Measurements from ENCODE around the gene BLZF1. TPM values are rescaled to one million over a fixed set of nuclear protein-coding genes. Genes with fewer than 3 reads are reported as not detected.
"Not testable (repeated sequence)": the region's sequence is repeated elsewhere in the genome, so short reads cannot be mapped to it uniquely, and the experiment has no call there.

Gene BLZF1
- total RNA-seq, 1 donor from 2014 or later: 27.2 TPM

- DNase-seq: no peak
- peaks cover 5% of the 10 kb centered on the region for H3K9me3 ChIP-seq (replicated peaks)
- no peaks in the 10 kb centered on the region for H3K27me3 ChIP-seq (ENCODE audit: low read depth)
- H3K4me1 ChIP-seq: no peaks in the 10 kb centered on the region
- no peak overlapping the region for H3K4me3 ChIP-seq
- H3K27ac ChIP-seq (replicated peaks): no peak overlapping the region
- peaks cover 3% of the 10 kb centered on the region for H3K36me3 ChIP-seq
- intact Hi-C loops (cut with micrococcal nuclease): no loop called here
- TF ChIP-seq CTCF (IDR thresholded peaks at IDR 0.05; ENCODE audit: borderline replicate concordance): no peak
These were observed 29.4 kb upstream of the BLZF1 start for GRCh38 chr1:169338617-169339016.

GRCh38 chr1:169339773-169340172, 28.2 kb upstream of the BLZF1 start:
- intact Hi-C loops (cut with micrococcal nuclease): no loop called here
- H3K36me3 ChIP-seq: peaks cover 3% of the 10 kb centered on the region
- H3K27me3 ChIP-seq (ENCODE audit: low read depth): no peaks in the 10 kb centered on the region

GRCh38 chr1:169340882-169341281, 27.1 kb upstream of the BLZF1 start:
- Histone ChIP-seq H3K27ac (replicated peaks) (no peak overlapping the region), H3K27me3 (ENCODE audit: low read depth) (no peaks in the 10 kb centered on the region), H3K9me3 (replicated peaks) (no peaks in the 10 kb centered on the region), H3K4me3 (no peak overlapping the region), H3K4me1 (no peaks in the 10 kb centered on the region), H3K36me3 (no peaks in the 10 kb centered on the region)
- no peak for DNase-seq
- intact Hi-C loops (cut with micrococcal nuclease): no loop called here
- TF ChIP-seq CTCF (IDR thresholded peaks at IDR 0.05; ENCODE audit: borderline replicate concordance): no peak

More at GRCh38 chr1:169339773-169340172, 28.2 kb upstream of the BLZF1 start:
- Histone ChIP-seq H3K4me3 (no peak overlapping the region), H3K27ac (replicated peaks) (no peak overlapping the region), H3K4me1 (no peaks in the 10 kb centered on the region), H3K9me3 (replicated peaks) (peaks cover 4% of the 10 kb centered on the region)
- DNase-seq: no peak
- no peak for TF ChIP-seq CTCF (IDR thresholded peaks at IDR 0.05; ENCODE audit: borderline replicate concordance)

GRCh38 chr1:169342096-169342495, 25.9 kb upstream of the BLZF1 start:
- H3K4me1 ChIP-seq; H3K9me3 ChIP-seq (replicated peaks); intact Hi-C loops (cut with micrococcal nuclease); H3K27ac ChIP-seq (replicated peaks); H3K36me3 ChIP-seq; DNase-seq; H3K27me3 ChIP-seq (ENCODE audit: low read depth); H3K4me3 ChIP-seq: not testable (repeated sequence)

- intact Hi-C loops (cut with micrococcal nuclease): loop anchor here (5.0 kb wide), 1 partner anchor 743 kb away; no protein-coding TSS in a partner anchor
These were observed 22.5 kb upstream of the BLZF1 start for GRCh38 chr1:169345511-169345910.

More at GRCh38 chr1:169345511-169345910, 22.5 kb upstream of the BLZF1 start:
- DNase-seq: no peak
- Histone ChIP-seq H3K27me3 (ENCODE audit: low read depth) (no peaks in the 10 kb centered on the region), H3K4me1 (no peaks in the 10 kb centered on the region), H3K27ac (replicated peaks) (no peak overlapping the region), H3K4me3 (no peak overlapping the region), H3K9me3 (replicated peaks) (no peaks in the 10 kb centered on the region), H3K36me3 (no peaks in the 10 kb centered on the region)
- no peak for TF ChIP-seq CTCF (IDR thresholded peaks at IDR 0.05; ENCODE audit: borderline replicate concordance)
